Measurements from ENCODE around the gene NTHL1.

DNA sequence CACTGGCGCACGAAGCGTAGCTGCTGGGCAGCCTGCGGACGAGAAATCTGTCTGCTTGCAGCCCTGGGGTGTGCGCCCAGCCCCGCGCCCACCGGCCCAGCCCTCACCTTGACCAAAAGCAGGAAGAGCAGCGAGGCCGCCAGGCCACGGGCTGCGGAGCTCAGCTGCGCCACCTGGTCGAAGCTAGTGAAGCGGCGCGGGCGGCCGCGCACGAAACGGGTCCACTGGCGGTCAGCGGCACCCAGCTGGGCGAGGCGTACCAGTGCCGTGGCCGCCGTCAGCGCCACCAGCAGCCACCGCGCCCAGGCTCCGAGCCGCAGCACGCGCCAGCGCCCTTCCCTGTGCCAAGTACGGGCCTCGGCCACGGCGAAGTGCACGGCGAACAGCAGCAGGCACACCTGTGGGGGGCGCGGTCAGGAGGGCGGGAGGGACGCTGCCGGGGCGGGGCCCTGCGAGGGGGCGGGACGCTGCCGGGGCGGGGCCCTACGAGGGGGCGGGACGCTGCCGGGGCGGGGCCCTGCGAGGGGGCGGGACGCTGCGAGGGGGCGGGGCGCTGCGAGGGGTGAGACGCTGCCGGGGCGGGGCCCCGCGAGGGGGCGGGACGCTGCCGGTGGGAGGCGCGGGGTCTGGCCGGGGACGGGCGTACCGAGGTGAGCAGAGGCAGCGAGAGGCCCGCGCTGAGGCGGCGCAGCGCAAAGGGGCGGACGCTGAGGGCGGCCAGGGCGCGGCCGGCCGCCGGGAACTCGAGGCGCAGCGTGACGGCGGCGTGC lies 43.3 kb upstream of the NTHL1 start:
- TF ChIP-seq EZH2 (IDR thresholded peaks at IDR 0.05; ENCODE audit: low read length, missing control alignments): no peak
- TF ChIP-seq, protein P1, sequence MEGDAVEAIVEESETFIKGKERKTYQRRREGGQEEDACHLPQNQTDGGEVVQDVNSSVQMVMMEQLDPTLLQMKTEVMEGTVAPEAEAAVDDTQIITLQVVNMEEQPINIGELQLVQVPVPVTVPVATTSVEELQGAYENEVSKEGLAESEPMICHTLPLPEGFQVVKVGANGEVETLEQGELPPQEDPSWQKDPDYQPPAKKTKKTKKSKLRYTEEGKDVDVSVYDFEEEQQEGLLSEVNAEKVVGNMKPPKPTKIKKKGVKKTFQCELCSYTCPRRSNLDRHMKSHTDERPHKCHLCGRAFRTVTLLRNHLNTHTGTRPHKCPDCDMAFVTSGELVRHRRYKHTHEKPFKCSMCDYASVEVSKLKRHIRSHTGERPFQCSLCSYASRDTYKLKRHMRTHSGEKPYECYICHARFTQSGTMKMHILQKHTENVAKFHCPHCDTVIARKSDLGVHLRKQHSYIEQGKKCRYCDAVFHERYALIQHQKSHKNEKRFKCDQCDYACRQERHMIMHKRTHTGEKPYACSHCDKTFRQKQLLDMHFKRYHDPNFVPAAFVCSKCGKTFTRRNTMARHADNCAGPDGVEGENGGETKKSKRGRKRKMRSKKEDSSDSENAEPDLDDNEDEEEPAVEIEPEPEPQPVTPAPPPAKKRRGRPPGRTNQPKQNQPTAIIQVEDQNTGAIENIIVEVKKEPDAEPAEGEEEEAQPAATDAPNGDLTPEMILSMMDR (conservative IDR thresholded peaks at IDR 0.05 in 1 of 2, IDR thresholded peaks at IDR 0.05 in 1 of 2; ENCODE audit: low read depth in 1 of 2, low read length in 2 of 2): no peak
